H1 (cell line): ENCODE data around the gene F3. TPM values are rescaled to one million over a fixed set of nuclear protein-coding genes. Genes with fewer than 3 reads are reported as not detected.

Experiments used
- CTCF ChIA-PET: fragments of 300-600 bp; sonication (Branson Sonifier 250); formaldehyde crosslinking; loops from one replicate; lab custom pipeline; 2021; ENCODE audit not compliant: partially characterized antibody; lab: Charles Lee
- POLR2A ChIA-PET: fragments of 300-600 bp; sonication (Branson Sonifier 250); formaldehyde crosslinking; loops from one replicate; lab custom pipeline; 2021; ENCODE audit warnings: inconsistent platforms; ENCODE audit not compliant: partially characterized antibody; lab: Charles Lee
- DNase-seq, 2 experiments: peaks; one replicate each; pipeline versions ENCODE4 v3.0.0 to v3.0.0-alpha.2; 2010 to 2022; ENCODE audit warnings: low spot score in 2 of 2, low read depth in 1 of 2, mixed read lengths in 1 of 2
- FAIRE-seq: peaks from 2 replicates; lab custom pipeline; 2011; peaks lifted over from hg19 to GRCh38; lab: Jason Lieb, UNC
- H2AFZ ChIP-seq: 2 replicates; pipeline ENCODE4 v1.8.1; 2012; ENCODE audit warnings: low read length, inconsistent platforms
- H2AK5ac ChIP-seq: 2 replicates; pipeline ENCODE4 v1.6.1; 2013; ENCODE audit warnings: low read depth, low read length
- H2BK120ac ChIP-seq: replicated peaks from 2 replicates; pipeline ENCODE3; 2013; ENCODE audit warnings: low read depth, low read length, inconsistent platforms
- H2BK12ac ChIP-seq: 2 replicates; pipeline ENCODE4 v1.6.1; 2013; ENCODE audit warnings: low read depth, low read length
- H2BK15ac ChIP-seq: 2 replicates; pipeline ENCODE4 v1.6.1; 2013; ENCODE audit warnings: low read length
- H2BK20ac ChIP-seq: 2 replicates; pipeline ENCODE4 v1.6.1; 2013; ENCODE audit warnings: low read length
- H2BK5ac ChIP-seq: 2 replicates; pipeline ENCODE4 v1.6.1; 2013; ENCODE audit warnings: low read depth, low read length
- H3K14ac ChIP-seq: 2 replicates; pipeline ENCODE4 v1.6.1; 2013; ENCODE audit warnings: inconsistent platforms; ENCODE audit not compliant: insufficient read length
- H3K18ac ChIP-seq: 2 replicates; pipeline ENCODE4 v1.6.1; 2013; ENCODE audit warnings: low read length; ENCODE audit errors: extremely low read depth
- H3K23ac ChIP-seq: 2 replicates; pipeline ENCODE4 v1.6.1; 2013; ENCODE audit warnings: inconsistent platforms; ENCODE audit not compliant: insufficient read length
- H3K23me2 ChIP-seq: 2 replicates; pipeline ENCODE4 v1.6.1; 2013; ENCODE audit warnings: low read depth, low read length
- H3K27ac ChIP-seq: 2 replicates; pipeline ENCODE4 v1.6.1; 2011; ENCODE audit warnings: low read depth, low read length, inconsistent platforms
- H3K27me3 ChIP-seq, 4 experiments: replicated peaks in 1 of 4; 1 replicate in 1 of 4; 2 replicates in 3 of 4; pipeline versions ENCODE4 v1.6.1 to v1.8.1; 2011 to 2013; ENCODE audit warnings: low read length in 3 of 4, mild to moderate bottlenecking in 3 of 4, inconsistent platforms in 2 of 4, mixed read lengths in 2 of 4, moderate library complexity in 1 of 4; ENCODE audit not compliant: control insufficient read depth in 3 of 4, insufficient read depth in 3 of 4; ENCODE audit errors: extremely low read depth in 1 of 4
- H3K36me3 ChIP-seq, 4 experiments: 2 replicates each; pipeline versions ENCODE4 v1.6.1 to v1.8.1; 2011 to 2013; ENCODE audit warnings: mild to moderate bottlenecking in 4 of 4, low read length in 3 of 4, moderate library complexity in 2 of 4, control low read depth in 1 of 4, inconsistent platforms in 1 of 4; ENCODE audit not compliant: insufficient read depth in 4 of 4, control insufficient read depth in 2 of 4
- H3K4ac ChIP-seq: replicated peaks from 2 replicates; pipeline ENCODE3; 2013; ENCODE audit warnings: low read length, low read depth, mixed read lengths, inconsistent platforms; ENCODE audit not compliant: insufficient read length
- H3K4me1 ChIP-seq, 4 experiments: replicated peaks in 1 of 4; 1 replicate in 1 of 4; 2 replicates in 3 of 4; pipeline versions ENCODE4 v1.6.1 to v1.8.1; 2011 to 2013; ENCODE audit warnings: low read length in 3 of 4, inconsistent platforms in 2 of 4, mixed read lengths in 1 of 4; ENCODE audit not compliant: insufficient read depth in 4 of 4, control insufficient read depth in 3 of 4
- H3K4me2 ChIP-seq, 2 experiments: 2 replicates each; pipeline versions ENCODE4 v1.6.1 to v1.8.1; 2011 to 2013; ENCODE audit warnings: low read depth in 2 of 2, low read length in 2 of 2, control low read depth in 1 of 2, inconsistent platforms in 1 of 2, mild to moderate bottlenecking in 1 of 2; ENCODE audit not compliant: insufficient read depth in 1 of 2
- H3K4me3 ChIP-seq, 4 experiments: fragments of 200-600, 300-600 bp in 1 of 4; sonication (generic), shearing (Covaris generic), sonication (Bioruptor Twin) in 1 of 4; 2 replicates each; pipeline versions ENCODE4 v1.5.1 to v1.8.1; 2011 to 2016; ENCODE audit warnings: low read length in 4 of 4, low read depth in 3 of 4, control low read depth in 2 of 4, inconsistent platforms in 2 of 4, mild to moderate bottlenecking in 2 of 4, mixed read lengths in 1 of 4, moderate library complexity in 1 of 4; ENCODE audit not compliant: insufficient read depth in 2 of 4; ENCODE audit errors: extremely low read depth in 1 of 4
- H3K56ac ChIP-seq: replicated peaks from 2 replicates; pipeline ENCODE3; 2013; ENCODE audit warnings: low read depth, mild to moderate bottlenecking, mixed read lengths, low read length, inconsistent platforms; ENCODE audit not compliant: insufficient read length
- H3K79me1 ChIP-seq: 2 replicates; pipeline ENCODE4 v1.6.1; 2013; ENCODE audit warnings: low read depth, low read length, control low read depth
- H3K79me2 ChIP-seq, 2 experiments: 2 replicates each; pipeline versions ENCODE4 v1.6.1 to v1.8.1; 2012 to 2013; ENCODE audit warnings: low read length in 2 of 2, mild to moderate bottlenecking in 2 of 2, inconsistent platforms in 1 of 2; ENCODE audit not compliant: insufficient read depth in 2 of 2, control insufficient read depth in 1 of 2
- H3K9ac ChIP-seq, 4 experiments: replicated peaks in 1 of 4; 1 replicate in 1 of 4; 2 replicates in 3 of 4; pipeline versions ENCODE4 v1.6.1 to v1.8.1; 2011 to 2013; ENCODE audit warnings: low read depth in 3 of 4, low read length in 3 of 4, control low read depth in 2 of 4, mild to moderate bottlenecking in 2 of 4, moderate library complexity in 2 of 4, inconsistent platforms in 1 of 4; ENCODE audit errors: extremely low read depth in 1 of 4
- H3K9me3 ChIP-seq, 2 experiments: 2 replicates each; pipeline versions ENCODE4 v1.6.1 to v1.8.1; 2012 to 2013; ENCODE audit warnings: mild to moderate bottlenecking in 2 of 2, moderate library complexity in 2 of 2, control low read depth in 1 of 2, inconsistent platforms in 1 of 2, low read depth in 1 of 2, low read length in 1 of 2, mixed read lengths in 1 of 2; ENCODE audit not compliant: insufficient read depth in 2 of 2
- H4K20me1 ChIP-seq, 2 experiments: replicated peaks in 1 of 2; 2 replicates each; pipeline versions ENCODE3 to v1.8.1; 2011 to 2013; ENCODE audit warnings: inconsistent platforms in 2 of 2, low read length in 2 of 2, mild to moderate bottlenecking in 1 of 2; ENCODE audit not compliant: insufficient read depth in 2 of 2, control insufficient read depth in 1 of 2
- H4K5ac ChIP-seq: 2 replicates; pipeline ENCODE4 v1.6.1; 2013; ENCODE audit warnings: low read length, low read depth, mixed read lengths, inconsistent platforms; ENCODE audit not compliant: insufficient read length
- H4K8ac ChIP-seq: 2 replicates; pipeline ENCODE4 v1.8.0; 2013; ENCODE audit warnings: mild to moderate bottlenecking, moderate library complexity, low read length, inconsistent platforms; ENCODE audit not compliant: insufficient read depth; ENCODE audit errors: extremely low read depth
- H4K91ac ChIP-seq: replicated peaks from 2 replicates; pipeline ENCODE3; 2013; ENCODE audit warnings: low read length, mixed read lengths, inconsistent platforms; ENCODE audit not compliant: insufficient read length
- PHF8 ChIP-seq: fragments of 200-600 bp; sonication (generic); conservative IDR thresholded peaks from 2 replicates; pipeline ENCODE4 v1.7.1; 2012; ENCODE audit warnings: low read depth, mild to moderate bottlenecking, inconsistent platforms, low read length, moderate library complexity
- RNF2 ChIP-seq: fragments of 200-900, 300-1000 bp; sonication (generic); IDR thresholded peaks from 2 replicates; pipeline ENCODE4 v1.7.1; 2016; ENCODE audit warnings: borderline replicate concordance, low read depth, mild to moderate bottlenecking, antibody characterized with exemption, low read length; ENCODE audit not compliant: poor library complexity, severe bottlenecking; ENCODE audit errors: missing control alignments
- WGBS, 2 experiments: shearing (Covaris generic) in 1 of 2; methylation state at CpG; one replicate each; pipeline versions ENCODE4 v1.1.6 to v1.1.7; 2013 to 2015; ENCODE audit warnings: low lambda C conversion rate in 2 of 2, mixed read lengths in 2 of 2, inconsistent platforms in 1 of 2, low coverage in 1 of 2, missing lambda C conversion rate in 1 of 2; ENCODE audit not compliant: insufficient replicate concordance in 2 of 2, insufficient coverage in 1 of 2, insufficient read length in 1 of 2; ENCODE audit errors: extremely low coverage in 1 of 2, missing lambda C conversion rate in 1 of 2; 5-methylcytosine and 5-hydroxymethylcytosine counted together
- polyA plus RNA-seq, 7 experiments: library from polyadenylated mRNA; depleted of rRNA in 3 of 7; stranded (reverse) in 5 of 7; unstranded in 2 of 7; fragments of >200 nt in 5 of 7; fragments of 200-250 nt in 2 of 7; gene quantifications; 1 replicate in 5 of 7; 2 replicates in 1 of 7; 4 replicates in 1 of 7; pipeline versions ENCODE4 v1.2.1 to v1.2.3, GENCODE V29; 2011 to 2013; ENCODE audit warnings: missing spikeins in 2 of 7, mixed read lengths in 2 of 7
- total RNA-seq: library from RNA; stranded (reverse); fragmentation: NEBNext Ultra II Directional; extraction: Animal tissue kit (Norgen Biotek cat#: 25700); gene quantifications from 2 replicates; pipeline ENCODE4 v1.2.1, GENCODE V29; 2021

Gene F3
- total and polyA plus RNA-seq, 2 of the 8 experiments (the other 6 are each of a cell fraction or from before 2014, with no cell fraction given) = 2.6 to 8.6 TPM

- Histone ChIP-seq H4K8ac (no peak overlapping the region), H3K79me1 (no peaks in the 10 kb centered on the region), H2BK20ac (no peak overlapping the region; the same call in 1 of the 2 replicates), H2AK5ac (no peak overlapping the region), H2BK12ac (no peak overlapping the region), H2BK120ac (no peak overlapping the region), H4K20me1 (no peaks in the 10 kb centered on the region), H3K27ac (no peak overlapping the region), H3K9me3 (no peaks in the 10 kb centered on the region), H2BK15ac (no peak overlapping the region), H3K18ac (no peak overlapping the region), H2AFZ (no peak overlapping the region), H3K4me3 (no peak overlapping the region), H3K14ac (no peak overlapping the region), H4K5ac (no peak overlapping the region), H3K4ac (no peak overlapping the region), H3K56ac (no peak overlapping the region), H3K79me2 (no peaks in the 10 kb centered on the region), H3K4me2 (no peak overlapping the region), H3K4me1 (peaks cover 11 to 21% (median 12%) of the 10 kb centered on the region in 4 experiments), H3K9ac (no peak overlapping the region), H2BK5ac (no peak overlapping the region), H3K36me3 (no peaks in the 10 kb centered on the region), H3K27me3 (0 out of 7 replicates have a peak, but pooled peaks cover 0 to 2% (median 0%) of the 10 kb centered on the region in 4 experiments), H4K91ac (no peak overlapping the region), H3K23me2 (no peaks in the 10 kb centered on the region), H3K23ac (no peak overlapping the region)
- TF ChIP-seq RNF2 = no peak
- TF ChIP-seq PHF8 = no peak
- no peak for DNase-seq
- no peak for FAIRE-seq
- CTCF ChIA-PET = interaction anchor here (0.6 to 1.7 kb wide), 8 partner anchors 28 to 504 kb away, joined by 3 to 7 read pairs (median 3); no protein-coding TSS in a partner anchor
- POLR2A ChIA-PET = no interaction called here
- 91% methylated on average over 5 of the region's 5 CpGs; no CpG with 5 or more reads in 1 of the 2 experiments for WGBS, 2 experiments
Observed at GRCh38 chr1:94549706-94550105, 8.1 kb upstream of the F3 start.
